ENCODE results near the gene PCSK6.

Gene PCSK6

DNA sequence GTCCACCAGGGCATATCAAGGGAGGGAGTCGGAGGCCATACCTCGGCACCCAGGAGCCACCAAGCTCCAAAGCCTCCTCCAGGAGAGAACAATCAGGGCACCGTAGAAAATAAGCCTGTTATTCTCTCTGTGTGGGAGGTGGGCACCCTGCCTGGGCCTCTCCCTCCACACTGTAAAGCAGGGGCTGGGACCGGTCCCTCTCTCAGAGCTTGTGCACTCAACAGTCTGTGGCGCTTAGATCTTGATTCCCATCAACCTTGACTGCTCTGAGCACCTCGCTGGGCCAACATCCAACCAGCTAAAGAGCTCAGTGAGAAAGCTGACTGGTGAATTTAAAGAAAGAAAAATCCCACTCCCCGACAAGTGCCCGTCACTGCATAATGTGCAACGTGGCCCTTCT lies 53.0 kb downstream of the PCSK6 start:
- TF ChIP-seq, protein P1, sequence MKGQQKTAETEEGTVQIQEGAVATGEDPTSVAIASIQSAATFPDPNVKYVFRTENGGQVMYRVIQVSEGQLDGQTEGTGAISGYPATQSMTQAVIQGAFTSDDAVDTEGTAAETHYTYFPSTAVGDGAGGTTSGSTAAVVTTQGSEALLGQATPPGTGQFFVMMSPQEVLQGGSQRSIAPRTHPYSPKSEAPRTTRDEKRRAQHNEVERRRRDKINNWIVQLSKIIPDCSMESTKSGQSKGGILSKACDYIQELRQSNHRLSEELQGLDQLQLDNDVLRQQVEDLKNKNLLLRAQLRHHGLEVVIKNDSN (IDR thresholded peaks at IDR 0.05): no peak
- no peak for TF ChIP-seq TEAD4 (IDR thresholded peaks at IDR 0.05)
- TF ChIP-seq RAD21 (IDR thresholded peaks at IDR 0.05; ENCODE audit: low read depth): no peak
- TF ChIP-seq EP300 (IDR thresholded peaks at IDR 0.05; ENCODE audit: borderline replicate concordance): no peak
- TF ChIP-seq YY1 (IDR thresholded peaks at IDR 0.05; ENCODE audit: low read depth): no peak
- TF ChIP-seq TAF1 (IDR thresholded peaks at IDR 0.05; ENCODE audit: low read depth): no peak

DNA sequence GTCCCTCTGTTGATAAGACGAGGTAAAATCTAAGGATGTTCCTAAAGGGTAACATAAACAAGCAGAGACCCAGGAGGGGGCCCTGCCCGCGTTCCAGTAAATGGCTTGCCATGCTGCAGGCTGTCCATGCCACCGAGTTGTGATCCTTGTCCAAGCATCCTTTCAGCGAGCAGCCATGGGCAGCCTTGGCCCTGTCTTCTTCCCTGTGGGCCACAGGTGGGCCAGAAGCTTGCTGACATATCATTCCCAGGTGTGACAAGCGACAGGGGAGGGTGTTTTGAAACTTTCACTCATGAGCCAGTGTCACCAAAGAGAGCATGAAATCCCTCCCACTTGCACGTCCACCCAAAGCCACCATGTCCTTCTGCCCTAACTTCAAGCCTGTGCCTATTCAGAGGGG lies 53.7 kb downstream of the PCSK6 start:
- no peak for TF ChIP-seq TCF12 (IDR thresholded peaks at IDR 0.05; ENCODE audit: low read depth)
- TF ChIP-seq, protein P2, sequence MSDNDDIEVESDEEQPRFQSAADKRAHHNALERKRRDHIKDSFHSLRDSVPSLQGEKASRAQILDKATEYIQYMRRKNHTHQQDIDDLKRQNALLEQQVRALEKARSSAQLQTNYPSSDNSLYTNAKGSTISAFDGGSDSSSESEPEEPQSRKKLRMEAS (IDR thresholded peaks at IDR 0.05): no peak
- no peak for TF ChIP-seq CEBPB (IDR thresholded peaks at IDR 0.05)
- no peak for TF ChIP-seq TAF1 (IDR thresholded peaks at IDR 0.05; ENCODE audit: low read depth)
- no peak for TF ChIP-seq FOXM1 (IDR thresholded peaks at IDR 0.05; ENCODE audit: borderline replicate concordance, low read depth)
- TF ChIP-seq, protein P1 (IDR thresholded peaks at IDR 0.05): no peak
- TF ChIP-seq EP300 (IDR thresholded peaks at IDR 0.05; ENCODE audit: borderline replicate concordance): no peak
- no peak for TF ChIP-seq CREB1 (IDR thresholded peaks at IDR 0.05; ENCODE audit: low read depth)
- no peak for TF ChIP-seq YY1 (IDR thresholded peaks at IDR 0.05; ENCODE audit: low read depth)
- TF ChIP-seq NFIC (IDR thresholded peaks at IDR 0.05): no peak
- TF ChIP-seq, protein P3, sequence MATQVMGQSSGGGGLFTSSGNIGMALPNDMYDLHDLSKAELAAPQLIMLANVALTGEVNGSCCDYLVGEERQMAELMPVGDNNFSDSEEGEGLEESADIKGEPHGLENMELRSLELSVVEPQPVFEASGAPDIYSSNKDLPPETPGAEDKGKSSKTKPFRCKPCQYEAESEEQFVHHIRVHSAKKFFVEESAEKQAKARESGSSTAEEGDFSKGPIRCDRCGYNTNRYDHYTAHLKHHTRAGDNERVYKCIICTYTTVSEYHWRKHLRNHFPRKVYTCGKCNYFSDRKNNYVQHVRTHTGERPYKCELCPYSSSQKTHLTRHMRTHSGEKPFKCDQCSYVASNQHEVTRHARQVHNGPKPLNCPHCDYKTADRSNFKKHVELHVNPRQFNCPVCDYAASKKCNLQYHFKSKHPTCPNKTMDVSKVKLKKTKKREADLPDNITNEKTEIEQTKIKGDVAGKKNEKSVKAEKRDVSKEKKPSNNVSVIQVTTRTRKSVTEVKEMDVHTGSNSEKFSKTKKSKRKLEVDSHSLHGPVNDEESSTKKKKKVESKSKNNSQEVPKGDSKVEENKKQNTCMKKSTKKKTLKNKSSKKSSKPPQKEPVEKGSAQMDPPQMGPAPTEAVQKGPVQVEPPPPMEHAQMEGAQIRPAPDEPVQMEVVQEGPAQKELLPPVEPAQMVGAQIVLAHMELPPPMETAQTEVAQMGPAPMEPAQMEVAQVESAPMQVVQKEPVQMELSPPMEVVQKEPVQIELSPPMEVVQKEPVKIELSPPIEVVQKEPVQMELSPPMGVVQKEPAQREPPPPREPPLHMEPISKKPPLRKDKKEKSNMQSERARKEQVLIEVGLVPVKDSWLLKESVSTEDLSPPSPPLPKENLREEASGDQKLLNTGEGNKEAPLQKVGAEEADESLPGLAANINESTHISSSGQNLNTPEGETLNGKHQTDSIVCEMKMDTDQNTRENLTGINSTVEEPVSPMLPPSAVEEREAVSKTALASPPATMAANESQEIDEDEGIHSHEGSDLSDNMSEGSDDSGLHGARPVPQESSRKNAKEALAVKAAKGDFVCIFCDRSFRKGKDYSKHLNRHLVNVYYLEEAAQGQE (IDR thresholded peaks at IDR 0.05; ENCODE audit: low read depth): no peak
- TF ChIP-seq ZBTB7A (IDR thresholded peaks at IDR 0.05; ENCODE audit: low read depth): no peak
- TF ChIP-seq EGR1 (IDR thresholded peaks at IDR 0.05): no peak
- TF ChIP-seq RAD21 (IDR thresholded peaks at IDR 0.05; ENCODE audit: low read depth): no peak
- TF ChIP-seq TEAD4 (IDR thresholded peaks at IDR 0.05): no peak

DNA sequence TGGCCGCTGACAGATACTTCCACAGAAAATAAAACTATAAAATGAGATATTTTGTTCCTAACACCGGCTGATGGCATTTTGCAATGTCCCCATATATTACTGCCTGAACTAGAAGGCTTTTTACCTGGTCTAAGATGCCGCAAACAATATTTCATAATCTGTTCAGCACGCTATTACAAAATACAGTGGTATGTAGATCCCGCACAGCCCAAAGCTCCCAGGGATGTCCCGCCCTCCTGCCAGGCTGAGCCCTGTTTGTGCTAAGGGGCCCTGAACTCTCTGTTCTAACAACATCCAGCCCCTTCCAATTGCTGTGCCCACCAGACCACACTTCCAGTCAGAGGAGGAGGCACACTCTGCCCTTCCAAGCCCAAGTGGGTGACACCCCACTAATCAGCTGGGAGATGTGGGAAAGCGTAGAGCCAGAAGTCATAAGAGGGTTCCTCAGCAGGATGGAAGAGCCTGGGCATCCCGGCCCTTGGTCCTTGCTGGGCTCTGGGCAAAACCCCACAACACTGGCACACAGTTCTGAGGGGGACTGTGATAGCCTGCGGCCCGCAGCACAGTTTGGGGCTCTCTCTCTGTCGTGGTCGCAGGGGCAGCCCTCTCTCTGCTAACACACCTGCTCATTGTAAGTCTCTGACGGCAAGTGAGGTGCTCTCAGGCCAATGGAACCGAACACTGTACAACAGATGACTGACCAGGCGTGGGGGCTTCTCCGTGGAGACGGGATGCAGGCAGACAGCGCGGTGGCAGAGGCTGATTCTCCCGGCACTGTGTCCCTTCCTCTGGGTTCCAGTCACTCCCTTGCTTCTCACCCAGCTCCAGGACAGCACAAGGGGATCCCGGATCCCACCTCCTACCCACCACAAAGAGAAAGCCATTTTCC lies 55.2 kb downstream of the PCSK6 start:
- TF ChIP-seq ZBTB7A (IDR thresholded peaks at IDR 0.05; ENCODE audit: low read depth): no peak
- no peak for TF ChIP-seq TEAD4 (IDR thresholded peaks at IDR 0.05)
- TF ChIP-seq FOXM1 (IDR thresholded peaks at IDR 0.05; ENCODE audit: borderline replicate concordance, low read depth): no peak
- no peak for TF ChIP-seq TCF12 (IDR thresholded peaks at IDR 0.05; ENCODE audit: low read depth)
- TF ChIP-seq YY1 (IDR thresholded peaks at IDR 0.05; ENCODE audit: low read depth): no peak
- TF ChIP-seq, protein P2 (IDR thresholded peaks at IDR 0.05): no peak
- TF ChIP-seq NFIC (IDR thresholded peaks at IDR 0.05): no peak
- no peak for TF ChIP-seq RAD21 (IDR thresholded peaks at IDR 0.05; ENCODE audit: low read depth)
- no peak for TF ChIP-seq CEBPB (IDR thresholded peaks at IDR 0.05)
- TF ChIP-seq, protein P3 (IDR thresholded peaks at IDR 0.05; ENCODE audit: low read depth): no peak
- TF ChIP-seq EGR1 (IDR thresholded peaks at IDR 0.05): no peak
- no peak for TF ChIP-seq EP300 (IDR thresholded peaks at IDR 0.05; ENCODE audit: borderline replicate concordance)
- TF ChIP-seq CREB1 (IDR thresholded peaks at IDR 0.05; ENCODE audit: low read depth): no peak
- no peak for TF ChIP-seq TAF1 (IDR thresholded peaks at IDR 0.05; ENCODE audit: low read depth)
- TF ChIP-seq, protein P1 (IDR thresholded peaks at IDR 0.05): no peak

DNA sequence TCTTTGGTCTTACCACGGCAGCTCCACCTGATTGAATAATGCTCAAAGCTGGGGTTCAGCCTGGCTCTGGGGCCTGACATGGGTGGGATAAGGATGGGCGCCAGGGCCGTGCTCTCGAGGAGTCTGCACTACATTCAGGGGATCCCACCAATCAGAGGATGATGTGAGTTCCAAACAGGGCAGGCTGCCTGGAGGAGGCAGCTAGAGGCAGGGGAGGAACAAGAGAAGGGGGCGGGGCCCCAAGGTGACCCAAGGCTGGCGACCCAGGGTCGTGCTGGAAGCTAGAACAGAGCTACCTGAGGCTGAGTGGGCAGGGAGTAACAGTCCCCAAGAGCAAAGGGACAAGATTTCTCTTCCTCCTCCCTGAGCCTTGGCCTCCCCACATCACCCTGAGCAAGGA lies 56.1 kb downstream of the PCSK6 start:
- TF ChIP-seq EP300 (IDR thresholded peaks at IDR 0.05; ENCODE audit: borderline replicate concordance): no peak
- TF ChIP-seq FOXM1 (IDR thresholded peaks at IDR 0.05; ENCODE audit: borderline replicate concordance, low read depth): no peak
- TF ChIP-seq RAD21 (IDR thresholded peaks at IDR 0.05; ENCODE audit: low read depth): no peak
- TF ChIP-seq CEBPB (IDR thresholded peaks at IDR 0.05): no peak
- TF ChIP-seq, protein P1 (IDR thresholded peaks at IDR 0.05): no peak
- TF ChIP-seq, protein P3 (IDR thresholded peaks at IDR 0.05; ENCODE audit: low read depth): no peak
- no peak for TF ChIP-seq YY1 (IDR thresholded peaks at IDR 0.05; ENCODE audit: low read depth)
- no peak for TF ChIP-seq NFIC (IDR thresholded peaks at IDR 0.05)
- no peak for TF ChIP-seq EGR1 (IDR thresholded peaks at IDR 0.05)
- no peak for TF ChIP-seq TCF12 (IDR thresholded peaks at IDR 0.05; ENCODE audit: low read depth)
- TF ChIP-seq CREB1 (IDR thresholded peaks at IDR 0.05; ENCODE audit: low read depth): no peak
- no peak for TF ChIP-seq TAF1 (IDR thresholded peaks at IDR 0.05; ENCODE audit: low read depth)
- no peak for TF ChIP-seq TEAD4 (IDR thresholded peaks at IDR 0.05)

Measured in Ishikawa (cell line).